GM15510 (cell line): Measurements from ENCODE around the gene ATP9A.

Experiments
- POLR2A ChIP-seq: IDR thresholded peaks from 3 replicates; pipeline ENCODE4 v1.6.1; 2011; ENCODE audit warnings: borderline replicate concordance; ENCODE audit not compliant: insufficient read length; ENCODE audit errors: extremely low read depth

ATP9A gene

GRCh38 chr20:51602131-51602530 is 166.1 kb downstream of the ATP9A start:
- no peak for TF ChIP-seq POLR2A

GRCh38 chr20:51600950-51601349 is 167.2 kb downstream of the ATP9A start:
- TF ChIP-seq POLR2A: no peak

DNA sequence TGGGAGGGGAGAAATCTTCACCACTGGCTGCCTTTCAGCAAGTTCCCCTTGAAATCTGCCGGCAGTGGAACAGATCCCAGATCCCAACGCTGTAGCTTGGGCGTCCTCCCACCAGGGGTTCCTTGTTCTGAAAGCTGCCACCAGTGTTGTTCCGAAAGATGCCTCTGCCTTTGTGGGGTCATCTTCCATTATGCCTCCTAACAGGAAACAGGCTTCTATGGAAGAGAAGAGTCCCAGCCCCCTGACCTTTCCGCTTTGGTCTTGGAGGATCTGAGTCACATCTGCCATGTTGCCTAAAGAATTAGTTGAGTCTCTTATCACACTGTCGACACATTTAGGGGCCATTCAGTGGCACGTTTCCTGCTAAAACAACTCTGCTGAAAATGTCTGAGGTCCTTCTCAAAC is 168.2 kb downstream of the ATP9A start:
- no peak for TF ChIP-seq POLR2A

GRCh38 chr20:51598556-51598955 is 169.6 kb downstream of the ATP9A start:
- no peak for TF ChIP-seq POLR2A

GRCh38 chr20:51597389-51598231 is 170.6 kb downstream of the ATP9A start:
- no peak for TF ChIP-seq POLR2A

DNA sequence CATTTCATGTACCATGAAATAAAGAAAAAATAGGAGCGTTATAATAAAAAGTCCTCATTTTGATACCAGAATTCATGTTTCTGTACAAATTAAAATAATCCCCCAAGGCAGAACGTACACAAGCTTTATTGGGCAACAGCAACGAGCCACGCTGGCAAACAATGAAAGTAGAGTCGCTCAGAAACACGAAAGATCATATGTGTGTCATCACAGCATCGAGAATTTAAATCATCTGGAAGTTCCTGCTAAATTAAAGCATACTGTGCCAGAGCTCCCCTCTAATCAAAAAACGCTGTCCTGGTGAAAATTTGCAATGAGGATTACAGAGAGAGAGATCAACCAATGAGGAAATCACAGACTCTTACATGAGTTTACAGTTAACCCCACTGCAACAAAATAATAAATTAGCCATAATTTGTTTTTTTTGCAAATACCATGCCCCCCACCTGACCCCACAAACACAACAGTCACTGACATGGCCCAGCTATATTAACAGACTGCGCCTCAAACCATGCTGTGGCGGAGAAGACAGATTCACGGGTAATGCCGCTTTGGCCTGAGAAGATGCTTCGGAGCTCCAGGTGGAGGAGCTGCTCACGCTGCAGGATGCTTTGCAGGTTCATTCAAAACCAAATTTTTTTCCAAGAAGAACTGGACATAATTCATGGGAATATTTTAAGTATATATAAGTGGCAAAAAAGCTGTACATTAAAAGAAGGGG is 171.4 kb downstream of the ATP9A start:
- TF ChIP-seq POLR2A: no peak

- TF ChIP-seq POLR2A: no peak
Measured at GRCh38 chr20:51595744-51596143, 172.4 kb downstream of the ATP9A start.

GRCh38 chr20:51595058-51595532 is 173.1 kb downstream of the ATP9A start:
- no peak for TF ChIP-seq POLR2A

DNA sequence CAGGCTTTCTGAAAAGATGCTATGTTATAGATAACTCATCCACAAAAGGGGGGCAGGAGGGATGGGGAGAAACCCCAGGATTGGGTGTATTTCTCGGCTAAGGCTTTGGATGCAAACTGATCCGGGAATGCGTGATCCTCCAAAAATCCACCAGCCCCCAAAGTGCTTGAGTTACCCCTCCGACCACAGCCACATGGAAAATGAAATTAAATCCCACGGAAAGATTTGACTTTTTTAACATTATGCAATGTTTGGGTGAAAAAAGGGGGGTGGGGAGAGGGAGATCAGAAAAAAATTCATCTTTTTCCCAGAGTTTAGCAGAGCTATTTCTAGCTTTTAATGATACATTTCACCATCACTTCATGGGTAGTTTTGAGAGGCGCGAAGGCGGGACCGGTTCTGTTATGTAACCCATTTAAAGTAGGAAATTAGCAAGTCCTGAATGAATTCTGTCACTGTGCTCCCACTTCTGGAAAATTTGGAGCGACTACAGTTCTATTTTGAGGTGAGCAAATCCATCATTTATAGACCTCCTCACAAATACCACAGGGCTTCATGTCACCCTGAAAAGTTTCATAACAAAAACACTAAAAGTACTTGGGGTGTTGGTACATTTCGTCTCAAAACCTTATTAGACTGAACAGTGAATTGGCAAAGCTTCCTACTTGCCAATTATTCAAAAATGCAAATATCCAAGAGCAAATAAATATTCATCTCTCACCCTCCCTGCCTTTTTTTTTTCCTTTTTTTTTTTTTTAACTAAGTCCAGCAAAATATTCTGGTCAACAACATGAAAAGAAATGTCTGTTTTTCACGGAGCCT is 173.7 kb downstream of the ATP9A start:
- TF ChIP-seq POLR2A: no peak

DNA sequence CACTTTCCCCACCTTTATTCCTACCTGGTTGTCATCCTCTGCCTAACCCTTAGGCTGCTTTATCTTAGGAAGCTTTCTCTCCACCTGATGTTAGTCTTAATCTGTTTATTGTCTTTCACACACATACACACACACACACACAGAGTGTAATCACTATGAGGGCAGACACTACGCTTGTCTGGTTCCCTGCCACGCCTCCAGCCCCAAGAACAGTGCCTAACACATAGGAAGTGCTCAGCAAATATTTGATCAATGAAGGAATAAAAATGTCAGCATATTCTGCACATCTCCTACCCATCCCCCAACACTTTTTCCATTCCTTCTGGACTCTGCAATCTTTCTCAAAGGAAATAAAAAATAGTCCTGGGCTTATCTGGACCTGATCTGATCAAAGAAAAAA is 174.6 kb downstream of the ATP9A start:
- no peak for TF ChIP-seq POLR2A

DNA sequence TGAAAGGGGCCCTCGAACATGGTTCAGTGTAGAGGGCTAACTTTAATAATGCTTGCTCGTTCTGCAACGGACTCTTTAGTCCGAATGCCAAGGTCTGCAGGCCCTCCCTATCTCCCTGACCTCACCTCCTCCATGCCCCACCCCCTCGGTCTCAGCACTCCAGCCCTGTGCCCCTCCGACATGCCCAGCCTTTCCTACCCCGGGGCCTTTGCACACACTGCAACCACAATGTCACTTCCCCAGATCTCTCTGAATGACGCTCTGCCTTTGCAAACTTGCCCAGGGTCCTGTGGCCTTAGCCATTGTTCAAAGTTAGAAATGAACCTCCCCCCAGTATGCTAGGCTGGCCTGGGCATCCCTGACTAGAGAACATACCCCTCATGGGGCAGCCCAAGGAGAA is 175.6 kb downstream of the ATP9A start:
- TF ChIP-seq POLR2A: no peak

- TF ChIP-seq POLR2A: no peak
Measured at GRCh38 chr20:51591871-51592270, 176.3 kb downstream of the ATP9A start.

GRCh38 chr20:51588762-51589161 is 179.4 kb downstream of the ATP9A start:
- TF ChIP-seq POLR2A: no peak

- TF ChIP-seq POLR2A: no peak
Measured at GRCh38 chr20:51587145-51587544, 181.0 kb downstream of the ATP9A start.

DNA sequence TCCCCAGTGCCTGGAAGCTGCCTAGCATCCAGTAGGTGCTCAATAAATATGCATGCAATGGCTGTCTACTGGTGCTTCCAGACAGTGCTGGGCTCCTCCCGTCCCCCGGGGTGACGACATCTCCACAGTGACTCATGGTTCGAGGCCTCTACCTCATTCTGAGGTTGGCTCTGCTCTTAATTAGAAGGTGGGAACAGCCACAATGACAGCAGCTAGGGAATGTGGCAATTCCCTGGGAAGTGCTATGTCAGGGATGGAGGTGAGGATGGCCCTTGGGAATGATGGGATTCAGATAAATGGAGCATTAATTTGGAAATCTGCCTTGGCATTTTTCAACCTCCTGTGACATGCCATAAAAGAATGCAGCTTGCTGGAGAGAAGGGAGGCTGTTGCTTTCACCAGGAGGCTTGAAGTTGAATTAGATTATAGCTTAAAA is 182.2 kb downstream of the ATP9A start:
- no peak for TF ChIP-seq POLR2A
